PFSK-1 (cell line): ENCODE results near the gene SCTR.

Experiments used
- POLR2AphosphoS5 ChIP-seq: IDR thresholded peaks from 2 replicates; pipeline ENCODE4 v1.6.1; 2012; ENCODE audit warnings: low read depth, mild to moderate bottlenecking, control low read depth, low read length, moderate library complexity
- SIN3A ChIP-seq: IDR thresholded peaks from 2 replicates; pipeline ENCODE4 v1.6.1; 2012; ENCODE audit warnings: mild to moderate bottlenecking, low read length, moderate library complexity, borderline replicate concordance; ENCODE audit not compliant: insufficient read depth
- TF ChIP-seq, protein P1 (sequence below), 2 experiments: IDR thresholded peaks; 2 replicates each; pipeline versions ENCODE4 v1.6.1 to v1.8.0; 2011 to 2012; ENCODE audit warnings: low read depth in 2 of 2, low read length in 2 of 2, control low read depth in 1 of 2, inconsistent platforms in 1 of 2, mild to moderate bottlenecking in 1 of 2, moderate library complexity in 1 of 2; ENCODE audit not compliant: insufficient read depth in 1 of 2

DNA sequence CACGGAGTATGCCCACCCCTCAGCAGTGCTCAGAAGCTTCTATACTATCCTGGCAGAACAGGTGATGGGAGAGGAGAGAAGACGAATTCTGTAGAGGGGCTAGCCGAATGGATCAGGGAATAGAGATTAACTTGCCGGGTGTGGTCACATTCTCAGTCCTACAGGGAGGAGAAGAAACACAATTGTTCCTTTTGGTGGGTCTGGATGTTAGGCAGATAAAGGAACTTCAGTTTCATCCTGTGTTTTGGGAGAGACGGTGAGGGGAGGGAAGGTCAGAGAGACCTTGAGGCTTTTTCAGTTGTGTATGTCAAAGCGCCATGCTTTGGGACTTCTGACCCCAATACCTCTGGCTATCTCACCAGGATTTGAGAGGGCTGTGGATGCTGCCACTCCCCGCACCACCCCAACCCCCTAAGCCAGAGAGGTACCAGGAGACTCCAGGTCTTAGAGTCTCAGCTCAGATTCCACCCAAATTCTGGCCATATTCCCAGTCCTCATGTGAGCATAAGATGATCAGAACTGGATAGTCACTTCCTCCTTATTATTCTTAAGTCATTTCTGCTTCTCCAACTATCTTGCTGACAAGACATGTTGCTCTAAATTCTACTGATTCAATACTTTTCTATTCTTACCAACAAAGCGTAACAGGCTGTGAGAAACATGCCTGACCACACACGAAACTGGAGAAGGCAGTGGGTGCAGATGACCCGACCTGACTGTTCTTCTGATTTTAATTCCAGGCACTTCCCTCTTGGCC, 94.9 kb downstream of the SCTR start:
- TF ChIP-seq SIN3A (no peak), POLR2AphosphoS5 (no peak)
- TF ChIP-seq, protein P1, sequence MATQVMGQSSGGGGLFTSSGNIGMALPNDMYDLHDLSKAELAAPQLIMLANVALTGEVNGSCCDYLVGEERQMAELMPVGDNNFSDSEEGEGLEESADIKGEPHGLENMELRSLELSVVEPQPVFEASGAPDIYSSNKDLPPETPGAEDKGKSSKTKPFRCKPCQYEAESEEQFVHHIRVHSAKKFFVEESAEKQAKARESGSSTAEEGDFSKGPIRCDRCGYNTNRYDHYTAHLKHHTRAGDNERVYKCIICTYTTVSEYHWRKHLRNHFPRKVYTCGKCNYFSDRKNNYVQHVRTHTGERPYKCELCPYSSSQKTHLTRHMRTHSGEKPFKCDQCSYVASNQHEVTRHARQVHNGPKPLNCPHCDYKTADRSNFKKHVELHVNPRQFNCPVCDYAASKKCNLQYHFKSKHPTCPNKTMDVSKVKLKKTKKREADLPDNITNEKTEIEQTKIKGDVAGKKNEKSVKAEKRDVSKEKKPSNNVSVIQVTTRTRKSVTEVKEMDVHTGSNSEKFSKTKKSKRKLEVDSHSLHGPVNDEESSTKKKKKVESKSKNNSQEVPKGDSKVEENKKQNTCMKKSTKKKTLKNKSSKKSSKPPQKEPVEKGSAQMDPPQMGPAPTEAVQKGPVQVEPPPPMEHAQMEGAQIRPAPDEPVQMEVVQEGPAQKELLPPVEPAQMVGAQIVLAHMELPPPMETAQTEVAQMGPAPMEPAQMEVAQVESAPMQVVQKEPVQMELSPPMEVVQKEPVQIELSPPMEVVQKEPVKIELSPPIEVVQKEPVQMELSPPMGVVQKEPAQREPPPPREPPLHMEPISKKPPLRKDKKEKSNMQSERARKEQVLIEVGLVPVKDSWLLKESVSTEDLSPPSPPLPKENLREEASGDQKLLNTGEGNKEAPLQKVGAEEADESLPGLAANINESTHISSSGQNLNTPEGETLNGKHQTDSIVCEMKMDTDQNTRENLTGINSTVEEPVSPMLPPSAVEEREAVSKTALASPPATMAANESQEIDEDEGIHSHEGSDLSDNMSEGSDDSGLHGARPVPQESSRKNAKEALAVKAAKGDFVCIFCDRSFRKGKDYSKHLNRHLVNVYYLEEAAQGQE (IDR thresholded peaks at IDR 0.05; ENCODE audit: insufficient read depth in 1 of 2, low read depth in 2 of 2, low read length in 2 of 2): no peak
